Erythroblast (primary cell): ENCODE measurements around the gene MTLN.
"Not testable (repeated sequence)": the region's sequence is repeated elsewhere in the genome, so short reads cannot be mapped to it uniquely, and the experiment has no call there.

Source experiments
- GATA1 ChIP-seq: IDR thresholded peaks from 2 replicates; pipeline ENCODE4 v1.6.1; 2011; ENCODE audit warnings: low read depth, mild to moderate bottlenecking, control low read depth, low read length, moderate library complexity
- POLR2A ChIP-seq: IDR thresholded peaks from 2 replicates; pipeline ENCODE4 v1.6.1; 2011; ENCODE audit warnings: mild to moderate bottlenecking, low read length

DNA sequence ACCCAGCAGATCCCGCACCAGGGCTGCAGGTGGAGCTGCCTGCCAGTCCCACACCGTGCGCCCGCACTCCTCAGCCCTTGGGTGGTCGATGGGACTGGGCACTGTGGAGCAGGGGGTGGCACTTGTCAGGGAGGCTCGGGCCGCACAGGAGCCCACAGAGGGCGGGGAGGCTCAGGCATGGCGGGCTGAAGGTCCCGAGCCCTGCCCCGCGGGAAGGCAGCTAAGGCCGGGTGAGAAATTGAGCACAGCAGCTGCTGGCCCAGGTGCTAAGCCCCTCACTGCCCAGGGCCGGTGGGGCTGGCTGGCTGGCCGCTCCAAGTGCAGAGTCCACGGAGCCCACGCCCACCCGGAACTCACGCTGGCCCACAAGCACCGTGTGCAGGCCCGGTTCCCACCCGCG, 22.2 kb downstream of the MTLN start:
- not testable (repeated sequence) for TF ChIP-seq POLR2A, GATA1
